ENCODE measurements around the gene ONECUT3.
A peak's percentile ranks its signal among the peaks of the same experiment; 100 is the strongest.

Gene ONECUT3

GRCh38 chr19:1742989-1743696 lies 10.2 kb upstream of the ONECUT3 start:
- DNase-seq, result no peak

- DNase-seq, result no peak
Observed at GRCh38 chr19:1744133-1744665, 9.1 kb upstream of the ONECUT3 start.

GRCh38 chr19:1744822-1745563 lies 8.3 kb upstream of the ONECUT3 start:
- no peak for DNase-seq

- DNase-seq, result no peak
Observed at GRCh38 chr19:1745589-1746031, 7.7 kb upstream of the ONECUT3 start.

GRCh38 chr19:1746401-1747284 lies 6.7 kb upstream of the ONECUT3 start:
- DNase-seq, result no peak

GRCh38 chr19:1747285-1748114 lies 5.8 kb upstream of the ONECUT3 start:
- peak; percentile 38 for DNase-seq

- no peak for DNase-seq
Observed at GRCh38 chr19:1748115-1748872, 5.0 kb upstream of the ONECUT3 start.

GRCh38 chr19:1748873-1749341 lies 4.4 kb upstream of the ONECUT3 start:
- DNase-seq, result no peak

GRCh38 chr19:1749373-1750342 lies 3.6 kb upstream of the ONECUT3 start:
- no peak for DNase-seq

- no peak for DNase-seq
Observed at GRCh38 chr19:1750343-1751021, 2.8 kb upstream of the ONECUT3 start.

- DNase-seq, result no peak
Observed at GRCh38 chr19:1751367-1752008, 1.8 kb upstream of the ONECUT3 start.

GRCh38 chr19:1752009-1752756 lies 1.1 kb upstream of the ONECUT3 start:
- no peak for DNase-seq

GRCh38 chr19:1754018-1754635 lies 821 bp downstream of the ONECUT3 start:
- no peak for DNase-seq

GRCh38 chr19:1754636-1755466 lies 1.5 kb downstream of the ONECUT3 start:
- DNase-seq, result no peak

- no peak for DNase-seq
Observed at GRCh38 chr19:1755467-1756171, 2.3 kb downstream of the ONECUT3 start.

GRCh38 chr19:1756264-1756663 lies 3.0 kb downstream of the ONECUT3 start:
- DNase-seq, result no peak
